Peyer's patch (tissue), 4 donors: ENCODE data around the gene ANXA3. TPM values are rescaled to one million over a fixed set of nuclear protein-coding genes. Genes with fewer than 3 reads are reported as not detected.

Experiments
- DNase-seq, 3 donors: peaks; one replicate each; pipeline ENCODE4 v3.0.0-alpha.2; 2017 to 2019
- H3K27ac ChIP-seq, 4 donors: fragments of 200-600 bp; sonication (generic); one replicate each; pipeline ENCODE4 v1.5.1; 2016 to 2019
- H3K27me3 ChIP-seq, 2 donors: fragments of 200-600 bp; sonication (generic); one replicate each; pipeline ENCODE4 v1.5.1; 2019
- H3K36me3 ChIP-seq, 3 donors: fragments of 200-600 bp; sonication (generic); one replicate each; pipeline ENCODE4 v1.5.1; 2016 to 2019
- H3K4me1 ChIP-seq, 4 donors: fragments of 200-600 bp; sonication (generic); one replicate each; pipeline ENCODE4 v1.5.1; 2016 to 2019
- H3K4me3 ChIP-seq, 4 donors: fragments of 200-600 bp; sonication (generic); 1 replicate in 3 of 4; 2 replicates in 1 of 4; pipeline ENCODE4 v1.5.1; 2016 to 2019; ENCODE audit warnings: mild to moderate bottlenecking in 1 of 4
- H3K9me3 ChIP-seq, 4 donors: fragments of 200-600 bp; sonication (generic); one replicate each; pipeline ENCODE4 v1.5.1; 2016 to 2019; ENCODE audit warnings: mild to moderate bottlenecking in 1 of 4
- POLR2A ChIP-seq, 2 donors: fragments of 450-650 bp; IDR thresholded peaks; one replicate each; pipeline ENCODE4 v1.5.1; 2017; ENCODE audit warnings: antibody characterized with exemption in 2 of 2, mild to moderate bottlenecking in 2 of 2, moderate library complexity in 2 of 2
- total RNA-seq, 4 donors: library from RNA; depleted of rRNA; stranded (reverse); fragments of >200 nt; gene quantifications; one replicate each; pipeline ENCODE4 v1.1.0, GENCODE V29; 2016
- TF ChIP-seq, protein P1 (sequence below), 6 experiments: fragments of 450-650 bp in 4 of 6; fragments of 200-600 bp in 2 of 6; sonication (generic) in 1 of 6; IDR thresholded peaks; one replicate each; pipeline ENCODE4 v1.5.1; 2017 to 2019; ENCODE audit warnings: antibody characterized with exemption in 6 of 6, mild to moderate bottlenecking in 3 of 6, moderate library complexity in 1 of 6

The ANXA3 gene
- total RNA-seq, 4 donors from 2014 or later: 8.3 to 27.5 (median 22.4) TPM

DNA sequence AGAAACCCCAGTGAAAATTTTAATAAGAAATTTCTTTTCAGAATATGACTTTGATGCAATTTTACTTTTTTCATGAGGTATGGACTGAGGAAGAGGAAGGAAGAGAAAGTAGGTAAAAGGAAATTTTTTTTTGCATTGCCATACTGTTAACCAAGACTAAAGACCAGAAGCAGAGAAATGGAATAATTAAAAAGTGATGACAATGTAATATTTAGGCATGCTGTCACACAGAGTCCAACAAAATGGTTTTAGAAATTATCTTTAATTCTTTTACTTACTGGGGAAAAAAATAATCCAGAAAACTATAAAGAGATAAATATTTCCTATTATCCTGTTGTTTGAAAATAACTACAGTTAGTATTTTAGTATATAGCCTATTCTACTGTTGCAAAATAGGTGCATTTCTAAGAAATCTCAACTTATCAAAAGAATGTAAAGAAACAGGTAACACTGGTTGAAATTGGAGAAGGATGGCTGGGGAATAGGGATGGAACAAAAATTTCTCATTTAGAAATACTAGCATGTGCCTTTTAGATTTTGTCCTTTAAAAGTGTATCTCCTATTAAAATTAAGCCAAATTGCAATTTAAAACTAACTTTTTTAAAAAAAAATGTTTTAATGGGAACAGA lies 92.6 kb downstream of the ANXA3 start:
- Histone ChIP-seq H3K27me3 (no peaks in the 10 kb centered on the region), H3K4me1 (peaks cover 0 to 33% (median 0%) of the 10 kb centered on the region in 4 donors), H3K9me3 (no peaks in the 10 kb centered on the region), H3K4me3 (no peak overlapping the region), H3K27ac (no peak overlapping the region), H3K36me3 (no peaks in the 10 kb centered on the region)
- DNase-seq: no peak
- no peak for TF ChIP-seq POLR2A (IDR thresholded peaks at IDR 0.05)
- TF ChIP-seq, protein P1, sequence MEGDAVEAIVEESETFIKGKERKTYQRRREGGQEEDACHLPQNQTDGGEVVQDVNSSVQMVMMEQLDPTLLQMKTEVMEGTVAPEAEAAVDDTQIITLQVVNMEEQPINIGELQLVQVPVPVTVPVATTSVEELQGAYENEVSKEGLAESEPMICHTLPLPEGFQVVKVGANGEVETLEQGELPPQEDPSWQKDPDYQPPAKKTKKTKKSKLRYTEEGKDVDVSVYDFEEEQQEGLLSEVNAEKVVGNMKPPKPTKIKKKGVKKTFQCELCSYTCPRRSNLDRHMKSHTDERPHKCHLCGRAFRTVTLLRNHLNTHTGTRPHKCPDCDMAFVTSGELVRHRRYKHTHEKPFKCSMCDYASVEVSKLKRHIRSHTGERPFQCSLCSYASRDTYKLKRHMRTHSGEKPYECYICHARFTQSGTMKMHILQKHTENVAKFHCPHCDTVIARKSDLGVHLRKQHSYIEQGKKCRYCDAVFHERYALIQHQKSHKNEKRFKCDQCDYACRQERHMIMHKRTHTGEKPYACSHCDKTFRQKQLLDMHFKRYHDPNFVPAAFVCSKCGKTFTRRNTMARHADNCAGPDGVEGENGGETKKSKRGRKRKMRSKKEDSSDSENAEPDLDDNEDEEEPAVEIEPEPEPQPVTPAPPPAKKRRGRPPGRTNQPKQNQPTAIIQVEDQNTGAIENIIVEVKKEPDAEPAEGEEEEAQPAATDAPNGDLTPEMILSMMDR (IDR thresholded peaks at IDR 0.05): no peak

DNA sequence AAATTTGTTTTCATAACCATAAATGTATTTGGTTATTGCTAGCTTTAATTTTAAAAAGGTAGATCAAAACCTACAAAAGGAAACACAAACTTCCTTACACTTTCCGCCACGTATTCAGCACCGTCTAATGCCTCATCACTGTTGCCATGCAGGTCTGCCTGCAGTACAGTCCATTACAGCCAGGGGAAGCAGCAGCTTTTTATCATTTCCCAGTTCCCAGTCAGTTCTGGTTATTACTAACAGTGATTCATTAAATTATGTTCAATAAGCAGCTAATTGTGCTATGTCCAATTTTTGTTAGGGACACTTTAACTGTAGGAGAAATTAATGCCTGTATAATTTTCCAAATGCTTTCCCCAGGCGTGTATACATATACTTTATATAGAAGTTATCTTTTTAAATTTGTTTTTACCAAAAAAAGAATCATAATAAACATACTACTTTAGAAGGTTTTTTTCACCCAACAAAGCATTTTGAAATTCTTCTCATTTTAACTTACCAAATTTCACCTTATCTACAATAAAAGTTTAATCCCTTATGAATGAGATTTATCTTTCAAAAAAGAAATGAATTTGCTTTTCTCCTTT lies 93.3 kb downstream of the ANXA3 start:
- Histone ChIP-seq H3K27ac (peak overlapping the region in 3 of 4 donors; percentile 37 to 80 (median 76)), H3K9me3 (no peaks in the 10 kb centered on the region), H3K36me3 (no peaks in the 10 kb centered on the region), H3K4me1 (peaks cover 0 to 33% (median 0%) of the 10 kb centered on the region in 4 donors), H3K27me3 (no peaks in the 10 kb centered on the region), H3K4me3 (no peak overlapping the region)
- peak in 2 of 3 donors; percentile 60 to 87 for DNase-seq
- TF ChIP-seq POLR2A (IDR thresholded peaks at IDR 0.05): no peak
- TF ChIP-seq, protein P1 (IDR thresholded peaks at IDR 0.05): peak; percentile 76 to 98 (median 92)

DNA sequence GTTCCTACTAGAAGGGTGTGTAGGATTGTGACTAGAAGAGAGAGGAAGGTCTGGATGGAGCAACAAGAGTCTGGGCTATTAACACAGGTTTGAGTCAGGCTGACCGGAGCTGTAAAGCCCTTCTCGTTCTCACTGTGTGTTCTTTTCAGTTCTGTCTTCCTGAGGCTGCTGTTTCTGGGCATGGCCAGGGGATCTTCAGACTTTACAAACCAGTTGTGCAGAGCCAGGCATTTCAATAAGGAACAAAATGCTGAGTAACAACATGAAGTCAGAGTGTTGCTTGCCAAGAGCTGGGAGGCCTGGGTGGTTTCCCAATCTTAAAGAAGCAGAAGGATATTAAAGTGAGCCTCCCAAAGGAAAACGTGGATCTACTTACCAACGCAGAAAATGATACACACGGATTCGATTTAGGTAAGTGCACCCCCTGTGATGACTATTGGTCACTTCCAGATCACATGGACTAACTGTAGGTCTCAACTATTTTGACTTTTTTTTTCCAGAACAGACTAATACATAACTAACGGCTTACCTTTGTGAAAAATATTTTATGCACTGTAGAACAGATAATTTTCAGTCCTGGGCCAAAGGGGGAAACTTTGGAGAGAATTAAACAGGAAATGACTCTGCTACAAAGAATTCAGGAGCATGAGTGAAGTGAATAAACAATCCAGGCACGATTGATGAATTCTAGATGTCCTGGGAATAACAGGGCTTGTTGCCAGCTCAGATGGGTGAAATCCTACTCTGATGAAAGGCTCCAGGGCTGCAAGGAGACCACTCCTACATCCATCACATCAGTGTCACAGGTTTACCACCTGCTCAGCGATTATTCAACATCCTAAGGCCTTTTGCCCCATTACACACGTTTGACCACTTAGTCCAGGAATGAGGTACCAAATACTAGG lies 94.5 kb downstream of the ANXA3 start:
- H3K36me3 ChIP-seq: no peaks in the 10 kb centered on the region

DNA sequence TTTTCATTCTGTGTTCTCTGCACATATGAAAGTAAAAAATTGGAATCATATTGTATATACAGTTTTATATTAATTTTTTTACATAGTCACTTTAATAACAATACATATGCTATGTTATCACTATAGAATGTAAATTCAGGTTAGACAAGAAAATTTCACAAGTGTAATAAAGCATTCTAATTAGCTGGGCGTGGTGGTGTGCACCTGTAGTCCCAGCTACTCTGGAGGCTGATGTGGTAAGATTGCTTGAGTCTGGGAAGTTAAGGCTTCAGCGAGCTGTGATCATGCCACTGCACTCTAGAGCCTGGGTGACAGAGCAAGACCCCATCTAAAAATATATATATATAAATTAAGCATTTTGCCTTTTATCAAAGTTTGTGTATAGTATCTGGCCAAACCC lies 95.7 kb downstream of the ANXA3 start:
- Histone ChIP-seq H3K27me3 (no peaks in the 10 kb centered on the region), H3K9me3 (no peaks in the 10 kb centered on the region), H3K4me3 (no peak overlapping the region), H3K27ac (no peak overlapping the region), H3K36me3 (no peaks in the 10 kb centered on the region), H3K4me1 (peaks cover 0 to 31% (median 0%) of the 10 kb centered on the region in 4 donors)
- TF ChIP-seq POLR2A (IDR thresholded peaks at IDR 0.05): no peak
- TF ChIP-seq, protein P1 (IDR thresholded peaks at IDR 0.05): no peak
- no peak for DNase-seq

More for the DNA sequence above, 94.5 kb downstream of the ANXA3 start:
- TF ChIP-seq, protein P1 (IDR thresholded peaks at IDR 0.05): no peak
- TF ChIP-seq POLR2A (IDR thresholded peaks at IDR 0.05): no peak
- Histone ChIP-seq H3K4me1 (peaks cover 0 to 33% (median 0%) of the 10 kb centered on the region in 4 donors), H3K27ac (peak overlapping the region; percentile 37 to 80 (median 60)), H3K9me3 (no peaks in the 10 kb centered on the region), H3K4me3 (no peak overlapping the region), H3K27me3 (no peaks in the 10 kb centered on the region)
- peak in 1 of 3 donors; percentile 77 for DNase-seq

DNA sequence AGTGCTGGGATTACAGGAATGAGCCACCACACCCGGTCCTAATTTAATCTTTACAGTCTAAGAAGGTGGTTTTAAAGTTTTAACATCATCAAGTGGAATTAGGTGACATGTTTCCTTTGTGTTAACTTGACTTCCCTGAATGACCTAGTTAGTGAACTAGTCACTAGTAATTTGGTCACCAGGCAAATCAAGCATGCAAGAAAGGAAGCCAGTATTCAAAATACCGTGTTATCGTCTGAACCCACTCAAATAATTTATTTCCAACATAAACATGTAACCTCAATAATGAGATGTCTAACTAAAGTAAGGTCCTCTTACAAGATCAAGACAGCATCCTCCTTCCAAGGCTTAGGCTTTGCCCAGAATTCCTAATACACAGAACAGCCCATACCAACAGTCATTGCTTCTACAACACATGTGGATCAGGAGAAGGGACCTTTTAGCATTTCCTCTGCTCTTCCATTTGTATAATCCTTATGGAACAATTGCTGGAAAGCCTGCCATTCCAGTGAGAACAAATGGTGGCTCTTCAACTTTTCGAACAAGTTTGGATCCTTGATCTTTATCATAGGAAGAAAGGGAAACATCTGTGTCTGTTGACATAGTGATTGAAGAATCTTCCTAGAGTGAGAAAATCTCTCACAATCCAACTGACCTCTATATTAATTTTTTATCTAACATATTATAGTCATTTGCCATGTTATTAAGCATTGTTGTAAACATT lies 97.2 kb downstream of the ANXA3 start:
- no peaks in the 10 kb centered on the region for H3K9me3 ChIP-seq
- peaks cover 0 to 22% (median 0%) of the 10 kb centered on the region in 4 donors for H3K4me1 ChIP-seq
- no peak for DNase-seq
- no peak for TF ChIP-seq POLR2A (IDR thresholded peaks at IDR 0.05)
- H3K4me3 ChIP-seq: no peak overlapping the region
- no peak overlapping the region for H3K27ac ChIP-seq
- H3K27me3 ChIP-seq: no peaks in the 10 kb centered on the region
- no peaks in the 10 kb centered on the region for H3K36me3 ChIP-seq
